GM18909 (cell line): Measurements from ENCODE around the gene ZNF436.

ENCODE experiments used
- ATAC-seq: cut with Tn5 transposase; IDR thresholded peaks from one replicate; pipeline ENCODE4 v1.9.1; 2021; ENCODE audit warnings: mild to moderate bottlenecking; ENCODE audit not compliant: unreplicated experiment, poor library complexity

Gene ZNF436

DNA sequence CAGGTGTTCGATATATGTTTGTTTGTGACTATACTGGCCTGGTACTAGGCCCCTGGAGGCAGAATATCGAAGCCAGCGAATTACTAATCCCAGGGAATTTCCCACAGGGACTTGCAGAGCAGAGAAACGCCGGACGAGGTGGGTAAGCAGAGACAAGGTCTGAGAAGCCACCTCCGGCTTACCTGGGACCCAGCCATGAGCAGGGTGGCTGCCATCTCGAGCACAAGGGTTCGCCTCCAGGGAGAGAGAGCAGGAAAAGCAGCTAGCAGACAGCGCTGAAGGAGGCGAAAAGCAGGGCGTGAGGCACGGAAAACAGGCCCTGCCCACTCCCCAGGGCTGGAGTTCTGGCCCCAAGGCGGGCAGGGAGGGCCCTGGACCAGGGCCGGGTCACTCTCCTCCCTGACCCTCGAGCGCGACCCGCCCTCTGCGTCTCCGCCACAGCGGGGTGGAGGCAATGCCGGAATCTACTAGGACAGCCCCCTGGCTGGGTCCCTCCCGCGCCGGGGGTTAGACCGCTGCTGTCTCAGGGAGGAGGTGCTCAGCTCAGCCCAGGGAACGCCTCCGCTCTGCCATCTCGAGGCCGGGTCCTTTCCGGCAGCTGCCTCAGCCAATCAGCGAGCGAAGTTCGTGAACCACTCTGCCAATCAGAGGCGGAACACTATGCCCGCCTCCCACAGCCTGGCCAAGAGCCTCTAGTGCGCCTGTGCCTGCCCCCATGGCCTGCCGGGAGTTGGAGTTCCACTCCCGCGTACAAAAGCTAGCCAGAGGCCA lies 1.7 kb downstream of the ZNF436 start:
- ATAC-seq = peak; percentile 91

DNA sequence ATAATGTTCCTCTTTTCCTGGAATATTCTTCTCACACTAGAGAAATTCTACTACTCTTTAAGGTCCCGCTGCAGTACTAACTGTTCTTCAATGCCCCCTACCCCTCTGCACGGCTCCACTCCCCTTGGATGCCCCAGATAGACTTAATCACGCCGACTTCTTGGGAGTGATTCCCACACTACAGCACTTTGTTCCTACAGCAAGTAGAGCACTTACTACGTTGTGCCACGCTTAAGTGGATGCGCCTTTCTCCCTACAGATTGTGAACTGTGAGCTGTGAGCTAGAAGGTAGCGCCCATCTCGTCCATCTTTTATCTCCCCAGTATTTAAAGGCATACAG lies 2.2 kb downstream of the ZNF436 start:
- no peak for ATAC-seq

DNA sequence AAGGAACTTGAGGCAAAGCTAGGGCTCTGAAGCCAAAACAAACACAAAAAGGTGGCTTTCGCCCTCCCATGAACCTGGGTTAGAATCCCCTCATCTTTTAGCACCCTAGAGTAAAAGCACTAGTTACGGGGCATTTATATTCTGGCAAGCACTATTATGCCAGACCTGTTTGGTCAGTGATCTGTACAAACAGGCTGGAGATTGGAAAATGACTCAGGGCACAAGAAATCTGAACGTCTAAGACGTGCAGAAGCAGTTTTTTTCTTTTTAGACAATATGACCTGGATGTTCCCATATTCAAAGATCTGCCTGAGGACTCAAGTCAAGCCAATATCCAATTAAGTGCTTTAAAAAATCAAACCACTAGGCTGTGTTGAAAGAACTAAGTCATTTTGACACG lies 3.0 kb downstream of the ZNF436 start:
- ATAC-seq = no peak

DNA sequence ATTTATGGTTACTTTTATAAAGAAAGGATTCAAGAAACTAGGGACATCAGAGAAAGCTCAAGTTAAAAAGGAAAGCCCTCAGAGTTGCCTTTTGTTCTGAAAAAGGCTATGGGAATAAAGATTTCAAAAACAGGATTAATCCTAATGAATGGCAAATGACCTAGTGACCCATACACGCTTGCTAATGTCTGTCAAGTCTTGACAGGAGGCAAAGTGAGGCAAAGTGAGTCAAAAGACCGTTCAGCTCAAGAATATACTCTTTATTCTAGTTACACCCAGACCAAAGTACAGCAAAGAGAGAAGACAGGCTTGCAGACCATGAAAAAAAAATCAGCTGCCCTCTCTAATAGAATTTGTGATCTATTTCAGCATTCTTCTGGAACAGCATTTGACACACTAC lies 3.5 kb downstream of the ZNF436 start:
- ATAC-seq = no peak

DNA sequence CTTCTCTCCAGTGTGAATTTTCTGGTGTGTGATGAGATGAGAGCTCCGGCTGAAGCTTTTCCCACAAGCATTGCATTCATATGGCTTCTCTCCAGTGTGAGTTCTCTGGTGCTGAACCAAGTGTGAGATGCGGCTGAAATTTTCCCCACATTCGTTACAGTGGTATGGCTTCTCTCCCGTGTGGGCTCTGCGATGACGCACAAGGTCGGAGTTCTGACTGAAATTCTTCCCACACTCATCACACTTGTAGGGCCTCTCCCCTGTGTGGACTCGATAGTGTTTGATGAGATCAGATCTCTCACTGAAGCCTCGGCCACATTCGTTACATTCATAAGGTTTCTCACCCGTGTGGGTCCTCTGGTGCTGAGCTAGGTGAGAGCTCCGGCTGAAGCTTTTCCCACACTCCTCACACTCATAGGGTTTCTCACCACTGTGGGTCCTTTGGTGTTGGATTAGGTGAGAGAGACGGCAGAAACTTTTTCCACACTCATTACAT lies 7.4 kb downstream of the ZNF436 start:
- ATAC-seq = no peak

DNA sequence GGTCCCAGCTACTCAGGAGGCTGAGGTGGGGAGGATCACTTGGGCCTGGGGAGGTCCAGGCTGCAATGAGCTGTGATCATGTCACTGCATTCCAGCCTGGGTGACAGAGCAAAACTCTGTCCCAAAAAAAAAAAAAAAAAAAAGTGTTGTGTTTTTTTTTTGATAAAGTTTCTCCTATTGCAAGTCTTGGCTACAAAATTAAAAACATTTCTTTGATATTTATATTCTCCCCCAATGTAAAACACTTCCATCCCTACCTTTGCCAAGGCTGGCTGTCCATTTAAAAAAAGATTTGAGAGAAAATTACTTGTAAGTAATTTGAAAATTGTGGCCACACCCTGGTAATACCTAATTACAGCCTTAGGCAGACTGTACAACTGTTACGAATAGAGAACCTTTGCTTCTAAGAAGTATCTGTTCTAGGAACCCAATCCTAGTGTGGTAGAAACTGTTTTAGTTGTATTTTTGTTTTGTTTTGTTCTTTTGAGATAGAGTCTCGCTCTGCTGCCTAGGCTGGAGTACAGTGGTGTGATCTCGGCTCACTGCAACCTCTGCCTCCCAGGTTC lies 11.2 kb downstream of the ZNF436 start:
- no peak for ATAC-seq

DNA sequence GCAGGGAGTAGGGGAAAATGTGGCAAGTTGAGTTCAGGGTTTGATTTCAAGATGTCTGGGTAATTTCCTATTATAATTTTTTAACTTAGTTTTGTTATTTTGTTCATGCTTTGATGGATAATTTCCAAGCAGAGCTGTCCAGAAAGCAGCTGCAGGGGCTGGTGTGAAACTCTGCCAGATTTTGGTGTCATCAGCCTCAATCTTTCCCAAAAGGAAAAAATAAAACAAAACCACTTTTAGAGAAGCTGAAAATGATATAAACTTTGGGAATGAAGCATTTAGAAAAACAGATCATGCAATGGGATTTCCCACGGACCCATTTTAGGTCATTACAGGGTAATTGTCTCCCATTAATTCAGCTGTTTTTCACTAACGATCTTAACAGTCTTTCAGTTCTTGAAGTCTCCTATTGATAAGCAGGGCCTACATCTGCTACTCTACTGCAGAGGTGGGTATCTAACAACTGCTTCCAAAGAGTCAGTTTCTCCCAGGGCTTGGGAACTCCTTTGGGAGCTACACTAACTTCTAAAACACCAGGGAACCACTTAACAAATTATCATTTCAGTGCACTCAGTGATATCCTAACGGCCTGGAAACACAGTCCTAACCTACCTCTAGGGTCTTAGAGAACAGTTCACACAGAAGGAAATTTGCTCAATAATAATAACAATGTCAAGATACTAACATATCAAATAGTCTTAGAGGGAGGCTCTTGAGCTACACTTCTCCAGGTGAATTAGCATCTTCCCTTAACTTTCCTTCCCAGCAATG lies 12.3 kb downstream of the ZNF436 start:
- ATAC-seq = no peak

DNA sequence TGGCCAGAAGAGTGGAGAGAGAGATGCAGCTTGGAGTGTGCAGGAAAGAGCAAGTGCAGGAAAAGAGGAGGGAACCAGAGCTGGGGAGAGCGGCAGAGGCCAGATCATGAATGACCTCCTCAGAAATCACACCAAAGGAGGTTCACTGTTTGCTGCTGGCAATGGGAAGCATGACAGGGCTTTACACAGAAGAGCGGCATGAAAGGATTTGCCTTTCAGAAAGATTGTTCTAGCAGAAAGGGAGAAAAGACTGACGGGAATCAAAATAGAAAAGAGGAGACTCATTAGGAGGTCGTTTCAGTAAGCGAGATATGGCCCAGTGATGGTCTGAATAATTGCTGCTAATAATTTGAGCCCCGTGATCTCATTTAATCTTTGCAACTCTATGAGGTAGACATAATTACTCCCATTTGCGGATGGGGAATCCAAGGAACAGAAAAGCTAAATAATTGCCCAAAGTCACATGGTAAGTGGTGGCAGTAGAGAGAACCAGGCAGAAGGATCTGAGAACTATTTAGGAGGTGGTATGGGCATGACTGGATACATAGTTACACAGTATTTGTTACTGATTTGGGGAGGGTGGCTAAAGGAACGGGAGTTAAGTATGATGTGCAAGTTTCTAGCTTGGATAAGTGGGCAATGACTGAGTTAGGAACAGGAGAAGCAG lies 13.0 kb downstream of the ZNF436 start:
- no peak for ATAC-seq

DNA sequence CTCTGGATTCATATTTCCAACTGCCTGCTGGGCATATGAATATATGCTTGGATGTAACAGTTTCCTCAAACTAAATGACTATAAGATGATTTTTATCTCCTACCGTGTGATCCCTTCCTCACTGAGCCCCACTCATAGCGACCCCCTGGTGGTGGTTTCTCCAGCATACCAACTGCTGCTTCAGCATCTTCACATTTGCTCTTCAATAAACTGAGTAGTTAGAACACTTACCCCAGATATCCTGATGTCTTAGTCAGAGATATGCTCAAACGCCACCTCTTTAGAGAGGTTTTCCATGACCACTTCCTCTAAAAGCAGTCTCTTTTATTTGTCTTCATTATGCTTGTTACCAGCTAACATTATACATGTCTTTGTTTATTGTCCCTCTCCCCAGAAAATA lies 15.4 kb downstream of the ZNF436 start:
- no peak for ATAC-seq

DNA sequence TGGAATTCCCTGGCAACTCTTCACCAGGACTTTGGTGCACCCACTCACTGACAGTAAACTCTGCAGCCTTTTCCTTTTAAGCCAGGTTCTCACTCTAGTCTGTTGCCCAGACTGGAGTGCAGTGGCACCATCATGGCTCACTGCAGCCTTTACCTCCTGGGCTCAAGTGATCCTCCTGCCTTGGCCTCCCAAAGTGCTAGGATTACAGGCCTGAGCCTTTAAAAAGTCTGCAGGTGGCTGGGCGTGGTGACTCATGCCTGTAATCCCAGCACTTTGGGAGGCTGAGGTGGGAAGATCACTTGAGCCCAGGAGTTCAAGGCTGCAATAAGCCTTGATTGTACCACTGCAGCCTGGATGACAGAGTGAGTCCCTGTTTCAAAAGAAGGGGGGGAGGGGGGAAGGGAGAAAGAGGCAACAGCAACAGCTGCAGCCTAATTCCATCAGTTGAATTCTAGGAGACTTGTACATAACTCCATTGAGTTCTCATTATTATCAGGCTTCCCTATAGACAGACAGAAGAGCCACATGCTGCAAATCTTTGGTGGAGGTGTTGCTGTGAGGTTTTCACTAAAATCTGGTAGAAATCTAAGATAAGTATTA lies 17.4 kb downstream of the ZNF436 start:
- no peak for ATAC-seq

DNA sequence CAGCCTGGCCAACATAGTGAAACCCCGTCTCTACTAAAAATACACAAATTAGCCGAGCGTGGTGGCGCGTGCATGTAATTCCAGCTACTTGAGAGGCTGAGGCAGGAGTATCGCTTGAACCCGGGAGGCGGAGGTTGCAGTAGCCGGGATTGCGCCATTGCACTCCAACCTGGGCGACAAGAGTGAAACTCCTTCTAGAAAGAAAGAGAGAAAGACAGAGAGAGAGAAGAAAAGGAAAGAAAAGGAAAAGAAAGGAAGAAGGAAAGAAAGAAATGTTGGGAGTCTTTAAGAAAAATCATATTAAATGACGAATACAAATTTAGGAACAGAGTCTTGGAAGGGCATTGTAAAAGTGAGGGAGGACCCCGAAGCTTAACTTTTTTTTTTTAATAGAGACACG lies 23.7 kb downstream of the ZNF436 start:
- no peak for ATAC-seq

DNA sequence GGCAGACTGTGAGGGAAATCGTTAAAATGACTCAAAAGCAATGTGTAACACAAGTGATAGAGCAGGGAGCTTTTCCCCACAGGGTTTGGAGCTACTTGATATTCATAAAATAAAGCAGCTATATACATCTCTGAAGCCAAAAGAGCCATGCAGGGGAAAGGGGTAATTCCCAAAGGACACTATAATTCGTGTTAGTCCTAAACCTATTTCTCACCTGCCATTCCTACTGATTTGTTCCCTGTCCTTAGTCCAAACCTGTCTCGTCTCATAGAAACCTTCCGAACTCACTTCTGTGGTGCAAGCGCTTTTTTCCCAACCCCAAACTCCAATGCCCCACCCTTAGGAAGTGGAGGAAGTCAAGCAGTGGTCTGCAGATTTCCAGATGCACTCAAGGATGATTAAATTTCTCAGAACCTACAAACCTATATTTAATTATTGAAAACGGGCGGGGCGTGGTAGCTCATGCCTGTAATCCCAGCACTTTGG lies 24.6 kb downstream of the ZNF436 start:
- ATAC-seq = no peak

DNA sequence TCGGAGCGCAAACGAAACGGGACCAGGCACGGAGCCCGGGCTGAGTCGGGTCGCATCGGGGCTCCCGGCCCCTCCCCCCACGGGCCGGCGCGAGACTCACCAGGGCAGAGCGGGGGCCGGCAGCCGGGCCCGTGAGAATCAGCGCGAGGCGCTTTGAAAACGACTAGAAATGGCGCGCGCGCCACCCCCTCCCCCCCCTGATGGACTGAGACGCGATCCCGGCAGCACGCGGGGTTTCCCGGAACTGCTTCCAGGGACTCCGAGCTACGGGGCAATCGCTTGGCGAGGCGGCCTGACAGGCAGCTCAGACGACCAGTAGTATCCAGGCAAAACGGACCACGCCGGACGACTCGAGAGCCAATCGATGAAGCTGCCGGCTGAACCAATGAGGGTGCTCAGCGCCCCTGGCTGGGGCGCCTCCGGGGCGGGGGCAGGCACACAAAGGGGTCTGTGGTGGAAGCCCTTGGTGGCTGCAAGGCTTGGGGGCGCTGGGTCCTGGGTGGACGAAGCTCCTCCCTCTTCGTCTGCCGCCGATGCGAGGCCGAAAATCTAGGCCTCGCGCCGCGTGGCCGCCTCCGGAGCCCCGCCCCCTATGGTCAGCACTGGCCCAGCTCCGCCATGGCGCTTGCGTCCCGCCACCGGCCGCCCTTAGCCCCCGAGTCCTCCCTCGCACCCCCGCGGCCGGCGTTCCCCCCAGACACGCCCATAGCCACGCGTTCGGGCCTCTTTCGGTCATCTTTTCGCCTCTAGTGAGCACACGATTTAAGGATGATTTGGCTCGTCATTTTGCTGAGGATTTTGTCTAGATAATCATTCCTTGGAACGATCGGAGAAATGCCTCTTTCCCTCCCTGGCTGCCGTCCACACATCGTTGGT lies 25.3 kb downstream of the ZNF436 start, which contains the start of gene HNRNPR:
Gene HNRNPR, minus strand, starts transcription at position 174 of the 876 bp plus-strand sequence. CDS start 3,276 bp downstream, outside the sequence.
- peak; percentile 94 for ATAC-seq

DNA sequence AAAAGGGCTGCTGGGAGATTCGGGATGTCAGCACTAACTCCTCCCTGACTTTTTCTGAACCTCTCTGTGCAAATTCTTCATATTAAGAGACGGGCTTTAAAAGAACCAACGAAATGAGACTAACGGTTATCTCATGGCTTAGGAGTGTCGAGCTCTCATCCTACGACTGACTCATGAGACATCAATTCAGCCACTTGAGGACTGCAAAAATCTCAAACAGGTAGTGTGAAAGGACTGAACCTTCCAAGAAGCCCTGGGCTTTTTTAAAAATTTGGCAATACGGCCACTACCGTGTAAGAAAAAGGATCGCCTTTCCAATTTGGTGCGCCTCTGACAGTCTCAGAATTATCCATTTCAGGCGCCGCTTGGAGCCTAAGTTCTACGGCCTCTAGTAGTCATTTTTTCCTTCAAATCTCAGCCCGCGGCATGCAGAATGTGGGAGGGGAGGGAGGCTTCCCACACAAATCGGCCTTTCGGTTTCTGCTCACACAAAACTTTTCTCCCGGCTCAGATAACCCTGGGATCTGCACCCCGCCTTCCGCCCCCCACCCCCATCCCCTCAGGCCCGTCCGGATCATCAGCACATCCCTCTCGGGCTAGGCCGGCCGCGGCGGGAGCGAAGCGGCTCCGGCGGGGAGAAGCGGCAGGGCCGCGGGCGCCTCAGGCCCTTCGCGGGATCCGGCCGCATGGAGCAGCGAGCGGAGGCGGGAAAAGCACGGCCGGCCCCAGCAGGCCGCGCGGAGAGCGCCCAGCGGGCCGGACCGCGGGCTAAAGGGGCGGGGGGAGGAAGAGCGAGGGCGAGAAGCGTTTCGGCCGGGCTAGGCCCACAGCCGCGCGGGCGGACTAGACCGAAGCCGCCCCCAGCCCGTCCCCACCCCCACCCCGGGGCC lies 26.2 kb downstream of the ZNF436 start:
- peak; percentile 17 for ATAC-seq

DNA sequence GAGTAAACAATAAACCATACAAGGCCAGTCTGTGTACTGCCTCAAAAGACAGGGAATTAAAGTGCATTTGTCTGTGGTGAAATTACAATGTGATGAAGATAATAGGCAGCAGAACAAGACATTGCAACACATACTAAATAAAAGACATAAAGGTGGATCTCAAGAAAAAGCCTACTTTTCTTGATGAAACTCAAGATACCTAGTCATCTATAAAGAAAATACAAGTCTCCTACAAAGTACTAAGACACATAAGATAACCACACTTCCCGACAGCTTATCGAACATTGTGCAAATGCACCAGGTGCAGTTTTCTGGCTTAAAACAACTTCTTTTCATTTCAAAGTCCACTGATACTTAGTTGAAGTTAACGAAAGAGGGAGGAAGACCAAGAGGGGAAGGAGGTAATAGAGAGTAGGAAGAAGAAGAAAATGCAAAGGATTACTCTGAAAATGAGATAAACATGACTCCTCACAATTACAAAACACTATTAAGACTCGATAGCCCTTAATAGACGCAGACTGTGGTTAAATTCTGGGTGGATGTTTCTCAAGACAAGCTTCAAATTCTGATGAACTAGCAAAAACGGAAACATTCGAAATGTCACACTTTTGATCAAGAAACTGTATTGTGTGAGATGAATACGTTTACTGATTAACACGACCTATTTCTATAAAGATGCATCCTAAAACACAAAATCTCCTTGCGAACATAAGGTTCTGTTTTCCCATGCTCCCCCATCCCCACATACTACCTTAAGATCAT lies 27.5 kb downstream of the ZNF436 start:
- ATAC-seq = no peak

DNA sequence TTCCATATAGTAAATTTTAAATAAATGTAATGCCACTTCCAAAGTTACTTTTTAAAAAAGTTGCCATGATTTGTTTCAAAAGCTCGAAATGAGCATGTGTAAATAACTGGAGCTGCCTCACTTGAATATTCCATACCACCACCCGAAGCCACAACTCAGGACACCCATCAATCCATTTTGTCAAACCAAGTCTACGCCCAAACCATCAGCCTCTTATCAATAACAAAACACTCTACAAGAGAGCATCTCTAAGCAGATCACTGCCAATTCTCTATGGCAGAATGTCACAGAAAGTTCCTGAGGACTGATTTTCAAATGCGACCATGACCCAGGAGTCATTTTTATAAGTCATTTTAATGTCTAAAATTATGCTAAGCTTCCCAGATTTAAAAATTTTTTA lies 30.0 kb downstream of the ZNF436 start:
- no peak for ATAC-seq

DNA sequence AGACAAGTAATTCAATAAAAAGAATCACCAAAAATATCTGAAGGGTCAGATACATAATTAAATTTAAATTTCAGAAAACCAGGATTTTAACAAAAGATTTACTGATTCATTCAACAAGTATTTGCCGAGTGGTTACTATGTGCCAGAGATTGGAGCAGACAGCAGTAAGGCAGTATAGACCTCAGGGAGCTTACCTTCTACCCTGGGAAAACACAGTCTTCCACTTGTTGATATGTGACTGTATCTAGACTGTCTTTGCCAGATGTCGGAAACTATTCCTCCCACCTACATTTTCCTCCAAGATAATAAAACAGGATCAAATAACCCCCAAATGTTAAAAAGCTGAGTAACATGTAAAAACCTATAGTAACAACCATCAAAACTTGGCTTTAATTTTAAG lies 31.8 kb downstream of the ZNF436 start:
- no peak for ATAC-seq

DNA sequence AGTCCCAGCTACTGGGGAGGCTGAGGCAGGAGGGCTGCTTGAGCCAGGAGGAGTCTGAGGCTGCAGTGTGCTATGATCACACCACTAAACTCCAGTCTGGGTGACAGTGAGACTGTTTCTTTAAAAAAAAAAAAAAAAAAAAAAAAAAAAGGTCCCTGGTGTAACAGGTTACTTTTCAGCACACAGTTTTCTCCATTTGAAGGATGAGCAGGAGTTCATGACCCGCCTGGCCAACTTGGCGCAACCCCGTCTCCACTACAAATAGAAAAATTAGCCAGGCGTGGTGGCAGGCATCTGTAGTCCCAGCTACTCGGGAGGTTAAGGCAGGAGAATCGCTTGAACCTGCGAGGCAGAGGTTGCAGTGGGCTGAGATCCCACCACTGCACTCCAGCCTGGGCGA lies 37.9 kb downstream of the ZNF436 start:
- ATAC-seq = no peak
